GM04504 (cell line): Measurements from ENCODE around the gene GGT1.
"Not testable (repeated sequence)": the region's sequence is repeated elsewhere in the genome, so short reads cannot be mapped to it uniquely, and the experiment has no call there.

Experiments used
- DNase-seq: peaks from one replicate; pipeline ENCODE4 v3.0.0-alpha.2; 2012; ENCODE audit warnings: low read depth

The GGT1 gene

GRCh38 chr22:24642307-24642706 lies 39.3 kb downstream of the GGT1 start:
- not testable (repeated sequence) for DNase-seq

- not testable (repeated sequence) for DNase-seq
These were observed 41.4 kb downstream of the GGT1 start for GRCh38 chr22:24644409-24644808.

- not testable (repeated sequence) for DNase-seq
These were observed 42.7 kb downstream of the GGT1 start for GRCh38 chr22:24645408-24646399.

- DNase-seq, result not testable (repeated sequence)
These were observed 43.8 kb downstream of the GGT1 start for GRCh38 chr22:24646756-24647155.

GRCh38 chr22:24649371-24649770 lies 46.4 kb downstream of the GGT1 start:
- not testable (repeated sequence) for DNase-seq

GRCh38 chr22:24650884-24651283 lies 47.9 kb downstream of the GGT1 start:
- DNase-seq, result not testable (repeated sequence)

GRCh38 chr22:24665395-24665794 lies 62.4 kb downstream of the GGT1 start:
- not testable (repeated sequence) for DNase-seq

- not testable (repeated sequence) for DNase-seq
These were observed 64.9 kb downstream of the GGT1 start for GRCh38 chr22:24667904-24668303.

GRCh38 chr22:24672532-24672931 lies 69.5 kb downstream of the GGT1 start:
- DNase-seq, result not testable (repeated sequence)
